Trophoblast cell (in vitro differentiated cells and primary cell): ENCODE results near the gene LIG1.

ENCODE experiments used
- DNase-seq, 2 donors: peaks; one replicate each; pipeline ENCODE4 v3.0.0-alpha.2; 2016
- H2AFZ ChIP-seq: 2 replicates; pipeline ENCODE4 v1.6.1; 2013; ENCODE audit warnings: low read length, moderate library complexity, mild to moderate bottlenecking; ENCODE audit not compliant: insufficient read depth, poor library complexity
- H2AK5ac ChIP-seq: 2 replicates; pipeline ENCODE4 v1.6.1; 2013; ENCODE audit warnings: mild to moderate bottlenecking, low read length
- H2BK120ac ChIP-seq: 2 replicates; pipeline ENCODE4 v1.6.1; 2013; ENCODE audit warnings: low read length, mild to moderate bottlenecking, moderate library complexity; ENCODE audit not compliant: insufficient read depth, poor library complexity
- H2BK12ac ChIP-seq: 2 replicates; pipeline ENCODE4 v1.6.1; 2013; ENCODE audit warnings: mild to moderate bottlenecking, low read length, moderate library complexity
- H2BK5ac ChIP-seq: 2 replicates; pipeline ENCODE4 v1.6.1; 2013; ENCODE audit warnings: low read length, low read depth, moderate library complexity, mild to moderate bottlenecking; ENCODE audit not compliant: poor library complexity
- H3K14ac ChIP-seq: 2 replicates; pipeline ENCODE4 v1.6.1; 2013; ENCODE audit warnings: mild to moderate bottlenecking, low read length
- H3K18ac ChIP-seq: 2 replicates; pipeline ENCODE4 v1.6.1; 2013; ENCODE audit warnings: mild to moderate bottlenecking, low read length
- H3K23ac ChIP-seq: 2 replicates; pipeline ENCODE4 v1.6.1; 2013; ENCODE audit warnings: low read length
- H3K27ac ChIP-seq: 2 replicates; pipeline ENCODE4 v1.5.1; 2013; ENCODE audit warnings: low read depth, mild to moderate bottlenecking, inconsistent platforms, low read length, moderate library complexity
- H3K27me3 ChIP-seq: 2 replicates; pipeline ENCODE4 v1.6.1; 2013; ENCODE audit warnings: inconsistent platforms, mild to moderate bottlenecking, low read length, moderate library complexity; ENCODE audit not compliant: insufficient read depth
- H3K36me3 ChIP-seq, 2 experiments: 1 replicate in 1 of 2; 2 replicates in 1 of 2; pipeline ENCODE4 v1.6.1; 2013; ENCODE audit warnings: low read length in 2 of 2, mild to moderate bottlenecking in 2 of 2, moderate library complexity in 1 of 2; ENCODE audit not compliant: insufficient read depth in 2 of 2, control insufficient read depth in 1 of 2
- H3K4ac ChIP-seq: 2 replicates; pipeline ENCODE4 v1.6.1; 2013; ENCODE audit warnings: low read depth, mild to moderate bottlenecking, low read length, moderate library complexity
- H3K4me1 ChIP-seq, 2 experiments: 1 replicate in 1 of 2; 2 replicates in 1 of 2; pipeline ENCODE4 v1.6.1; 2013; ENCODE audit warnings: low read length in 2 of 2, mild to moderate bottlenecking in 2 of 2, moderate library complexity in 1 of 2; ENCODE audit not compliant: insufficient read depth in 2 of 2, control insufficient read depth in 1 of 2
- H3K4me2 ChIP-seq: 2 replicates; pipeline ENCODE4 v1.6.1; 2013; ENCODE audit warnings: inconsistent platforms, mild to moderate bottlenecking, low read length, moderate library complexity
- H3K4me3 ChIP-seq: 2 replicates; pipeline ENCODE4 v1.5.1; 2013; ENCODE audit warnings: mild to moderate bottlenecking, low read depth, low read length, inconsistent platforms
- H3K79me1 ChIP-seq: one replicate; pipeline ENCODE4 v1.6.1; 2013; ENCODE audit warnings: low read length
- H3K79me2 ChIP-seq: 2 replicates; pipeline ENCODE4 v1.6.1; 2013; ENCODE audit warnings: low read length, mild to moderate bottlenecking; ENCODE audit not compliant: control insufficient read depth, insufficient read depth, poor library complexity
- H3K9ac ChIP-seq: 2 replicates; pipeline ENCODE4 v1.6.1; 2013; ENCODE audit warnings: mild to moderate bottlenecking, low read length
- H3K9me3 ChIP-seq: 2 replicates; pipeline ENCODE4 v1.6.1; 2013; ENCODE audit warnings: low read depth, mild to moderate bottlenecking, control low read depth, inconsistent platforms, low read length; ENCODE audit not compliant: insufficient read depth
- H4K12ac ChIP-seq: 2 replicates; pipeline ENCODE4 v1.6.1; 2013; ENCODE audit warnings: low read depth, mild to moderate bottlenecking, low read length, moderate library complexity
- H4K8ac ChIP-seq: 2 replicates; pipeline ENCODE4 v1.6.1; 2013; ENCODE audit warnings: low read depth, mild to moderate bottlenecking, low read length, moderate library complexity
- H4K91ac ChIP-seq: one replicate; pipeline ENCODE4 v1.6.1; 2013; ENCODE audit warnings: low read depth, mild to moderate bottlenecking, low read length, moderate library complexity
- WGBS: extraction: QIAGEN DNeasy Blood & Tissue Kit; methylation state at CpG from one replicate; pipeline ENCODE4 v1.1.7; 2013; ENCODE audit warnings: missing lambda C conversion rate; ENCODE audit not compliant: insufficient read length, insufficient coverage; ENCODE audit errors: extremely low coverage; 5-methylcytosine and 5-hydroxymethylcytosine counted together

Gene LIG1

DNA sequence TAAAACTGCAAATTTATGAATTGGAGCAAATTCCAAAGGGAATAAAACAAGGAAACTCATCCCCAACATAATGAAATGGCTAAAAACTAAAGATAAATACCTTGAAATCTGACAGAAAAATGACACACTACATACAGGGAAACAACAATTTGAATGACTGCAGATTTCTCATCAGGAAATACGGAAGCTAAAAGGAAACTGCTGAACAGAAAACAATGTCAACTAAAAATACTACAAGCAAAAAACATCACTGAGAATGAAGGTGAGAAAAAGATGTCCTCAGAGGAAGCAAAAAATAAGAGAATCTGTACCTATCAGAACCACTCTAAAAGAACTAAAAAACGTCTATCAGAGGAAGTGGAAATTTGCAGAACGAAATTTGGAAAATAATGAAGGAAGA lies 39.9 kb upstream of the LIG1 start:
- no peaks in the 10 kb centered on the region for H3K79me1 ChIP-seq
- H3K36me3 ChIP-seq: peaks cover 2 to 3% of the 10 kb centered on the region in 2 experiments
- H3K4ac ChIP-seq: no peak overlapping the region
- no peak overlapping the region for H2AK5ac ChIP-seq
- no peaks in the 10 kb centered on the region for H3K79me2 ChIP-seq
- DNase-seq: no peak
- no peak overlapping the region for H3K27ac ChIP-seq
- no peaks in the 10 kb centered on the region for H3K27me3 ChIP-seq
- H4K12ac ChIP-seq: no peak overlapping the region
- no peaks in the 10 kb centered on the region for H3K4me1 ChIP-seq
- H3K9me3 ChIP-seq: no peaks in the 10 kb centered on the region
- no CpG with 5 or more reads among the region's 3 CpGs for WGBS
- no peak overlapping the region for H2AFZ ChIP-seq
- H4K91ac ChIP-seq: no peak overlapping the region
- H2BK12ac ChIP-seq: no peak overlapping the region
- no peak overlapping the region for H3K4me2 ChIP-seq
- no peak overlapping the region for H4K8ac ChIP-seq
- H3K18ac ChIP-seq: no peak overlapping the region
- H3K9ac ChIP-seq: no peak overlapping the region
- no peak overlapping the region for H2BK120ac ChIP-seq
- H2BK5ac ChIP-seq: no peak overlapping the region
- no peak overlapping the region for H3K14ac ChIP-seq
- H3K4me3 ChIP-seq: no peak overlapping the region
- no peak overlapping the region for H3K23ac ChIP-seq

DNA sequence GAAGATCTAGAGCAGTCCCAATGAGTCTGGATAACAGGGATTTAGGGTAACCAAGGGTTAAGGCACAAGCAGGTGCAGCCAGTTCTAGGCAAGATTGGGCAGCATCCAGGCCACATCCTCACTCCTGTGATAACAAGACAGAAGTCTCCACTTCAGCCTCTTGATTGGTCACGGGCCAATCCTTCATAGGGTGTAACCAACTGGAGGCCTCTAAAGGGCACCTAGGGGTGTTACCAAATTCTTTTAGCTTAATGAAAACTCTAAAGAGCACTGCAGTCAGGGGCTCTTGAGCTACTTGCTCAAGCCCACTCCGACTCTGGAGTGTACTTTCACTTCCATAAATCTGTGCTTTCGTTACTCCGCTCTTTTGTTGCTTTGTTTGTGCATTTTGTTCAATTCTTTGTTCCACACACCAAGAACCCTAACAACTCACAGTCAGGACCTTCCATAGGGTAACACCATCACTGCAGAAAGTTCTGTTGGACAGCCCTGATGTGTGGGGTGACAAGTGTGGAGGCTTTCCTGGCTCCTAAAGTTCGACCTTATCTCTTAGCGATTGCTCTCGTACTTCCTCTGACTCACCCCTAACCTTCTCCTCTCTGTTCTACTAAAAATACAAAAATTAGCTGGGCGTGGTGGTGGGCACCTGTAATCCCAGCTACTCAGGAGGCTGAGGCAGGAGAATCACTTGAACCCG lies 36.4 kb upstream of the LIG1 start:
- whole genome bisulfite sequencing: no CpG with 5 or more reads among the region's 9 CpGs
- H3K9me3 ChIP-seq: no peaks in the 10 kb centered on the region
- H4K8ac ChIP-seq: no peak overlapping the region
- no peak overlapping the region for H3K9ac ChIP-seq
- H3K23ac ChIP-seq: no peak overlapping the region
- peaks cover 4% of the 10 kb centered on the region for H3K79me2 ChIP-seq
- no peak overlapping the region for H3K14ac ChIP-seq
- no peak overlapping the region for H3K4me2 ChIP-seq
- no peak overlapping the region for H3K27ac ChIP-seq
- H4K12ac ChIP-seq: no peak overlapping the region
- no peak for DNase-seq
- peaks cover 0 to under 1% of the 10 kb centered on the region in 2 experiments for H3K36me3 ChIP-seq
- H2AK5ac ChIP-seq: no peak overlapping the region
- H3K27me3 ChIP-seq: no peaks in the 10 kb centered on the region
- H2BK120ac ChIP-seq: no peak overlapping the region
- H2AFZ ChIP-seq: no peak overlapping the region
- peaks cover 4 to 6% of the 10 kb centered on the region in 2 experiments for H3K4me1 ChIP-seq
- no peak overlapping the region for H3K4me3 ChIP-seq
- H4K91ac ChIP-seq: no peak overlapping the region
- no peak overlapping the region for H3K18ac ChIP-seq
- peaks cover 2% of the 10 kb centered on the region for H3K79me1 ChIP-seq
- no peak overlapping the region for H3K4ac ChIP-seq
- H2BK12ac ChIP-seq: no peak overlapping the region
- no peak overlapping the region for H2BK5ac ChIP-seq

DNA sequence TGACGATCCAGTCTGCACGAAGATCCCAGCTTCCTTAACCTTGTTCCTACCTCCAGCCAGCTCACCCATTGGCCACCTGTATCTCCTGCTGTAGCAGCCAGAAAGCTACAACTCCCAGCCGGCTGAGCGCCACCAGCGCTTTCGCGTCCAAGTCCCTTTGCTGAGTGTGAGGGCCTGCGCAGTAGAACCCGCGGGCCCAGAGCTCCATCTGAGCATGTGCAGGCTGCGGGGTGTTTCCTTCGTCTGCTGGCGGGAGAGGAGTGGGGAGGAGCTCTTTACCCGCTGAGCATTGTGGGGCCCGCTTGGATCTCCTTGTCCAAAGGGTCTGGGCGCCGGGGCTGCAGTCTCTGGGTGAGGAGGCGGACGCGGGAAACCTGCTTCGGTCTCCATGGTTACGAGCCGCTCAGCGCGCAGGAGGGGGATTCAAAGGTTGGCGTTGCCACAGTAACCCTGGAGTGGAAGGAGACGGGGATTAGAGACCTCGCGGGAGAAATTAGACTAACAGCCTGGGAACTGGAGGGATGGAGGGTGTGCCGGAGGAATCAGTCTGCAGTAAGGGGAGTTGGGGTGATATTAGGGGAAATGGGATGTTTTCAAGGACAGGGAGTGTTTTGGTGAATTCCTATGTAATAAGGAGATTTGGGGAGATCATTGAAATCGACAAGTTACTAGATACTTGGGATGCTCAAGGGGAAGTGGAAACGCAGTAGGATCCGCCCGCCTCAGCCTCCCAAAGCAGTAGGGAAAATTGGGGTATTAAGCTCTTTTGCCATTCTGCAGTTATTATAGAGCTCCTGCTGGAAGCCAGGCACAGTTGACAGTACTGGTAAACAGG lies 33.9 kb upstream of the LIG1 start:
- H3K23ac ChIP-seq: no peak overlapping the region
- H3K18ac ChIP-seq: peak overlapping the region; percentile 63
- H3K4me3 ChIP-seq: peak overlapping the region; percentile 79
- no peaks in the 10 kb centered on the region for H3K36me3 ChIP-seq
- H3K4ac ChIP-seq: no peak overlapping the region
- H2BK5ac ChIP-seq: no peak overlapping the region
- no peak overlapping the region for H2BK12ac ChIP-seq
- H3K4me2 ChIP-seq: peak overlapping the region; percentile 99
- peaks cover 4 to 6% of the 10 kb centered on the region in 2 experiments for H3K4me1 ChIP-seq
- H3K14ac ChIP-seq: peak overlapping the region; percentile 64
- H2BK120ac ChIP-seq: no peak overlapping the region
- H3K27ac ChIP-seq: peak overlapping the region; percentile 1
- peak; percentile 98 for DNase-seq
- no peaks in the 10 kb centered on the region for H3K27me3 ChIP-seq
- peak overlapping the region; percentile 58 for H4K12ac ChIP-seq
- H3K9me3 ChIP-seq: no peaks in the 10 kb centered on the region
- H3K79me1 ChIP-seq: peaks cover 2% of the 10 kb centered on the region
- H2AFZ ChIP-seq: peak overlapping the region; percentile 88
- H2AK5ac ChIP-seq: no peak overlapping the region
- peak overlapping the region; percentile 84 for H3K9ac ChIP-seq
- peak overlapping the region; percentile 27 for H4K91ac ChIP-seq
- no CpG with 5 or more reads among the region's 34 CpGs for WGBS
- H3K79me2 ChIP-seq: peaks cover 4% of the 10 kb centered on the region
- peak overlapping the region; percentile 90 for H4K8ac ChIP-seq

DNA sequence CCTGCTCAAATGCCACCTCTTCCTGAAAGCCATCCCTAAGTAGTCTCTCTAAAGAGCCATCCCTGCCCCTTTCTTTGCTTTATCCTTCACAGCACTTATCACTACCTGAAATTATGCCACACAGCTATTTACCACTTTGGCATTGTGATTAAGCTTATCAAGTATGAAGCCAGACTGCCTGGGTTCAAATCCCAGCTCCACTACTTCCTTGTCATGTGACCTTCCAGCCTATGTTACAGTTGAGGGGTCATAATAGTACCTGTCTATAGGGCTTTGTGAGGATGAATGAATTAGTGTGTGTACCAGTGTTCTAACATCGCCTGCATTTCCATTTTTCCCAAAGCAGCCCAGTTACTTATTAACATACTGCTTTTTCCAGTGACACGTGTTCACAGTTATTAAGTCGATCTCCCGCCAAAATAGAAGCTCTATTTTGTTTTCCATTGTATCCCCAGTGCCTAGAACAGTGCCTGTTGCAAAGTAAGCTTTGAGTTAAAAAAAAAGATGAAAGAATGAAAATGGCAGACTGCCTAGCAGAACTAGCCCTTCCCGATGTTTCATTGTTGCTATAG lies 33.2 kb upstream of the LIG1 start:
- no peaks in the 10 kb centered on the region for H3K36me3 ChIP-seq
- peak overlapping the region; percentile 1 for H3K27ac ChIP-seq
- no peak overlapping the region for H4K12ac ChIP-seq
- H3K23ac ChIP-seq: no peak overlapping the region
- WGBS: no CpG with 5 or more reads among the region's 5 CpGs
- H3K4me1 ChIP-seq: peaks cover 4 to 6% of the 10 kb centered on the region in 2 experiments
- H3K27me3 ChIP-seq: no peaks in the 10 kb centered on the region
- H3K79me1 ChIP-seq: peaks cover 2% of the 10 kb centered on the region
- H4K8ac ChIP-seq: peak overlapping the region; percentile 61
- DNase-seq: no peak
- peak overlapping the region; percentile 99 for H3K4me2 ChIP-seq
- H2AK5ac ChIP-seq: no peak overlapping the region
- no peak overlapping the region for H2AFZ ChIP-seq
- H2BK12ac ChIP-seq: no peak overlapping the region
- no peak overlapping the region for H3K9ac ChIP-seq
- H2BK5ac ChIP-seq: no peak overlapping the region
- H3K4me3 ChIP-seq: no peak overlapping the region
- no peak overlapping the region for H3K14ac ChIP-seq
- no peak overlapping the region for H4K91ac ChIP-seq
- H3K9me3 ChIP-seq: no peaks in the 10 kb centered on the region
- H3K79me2 ChIP-seq: peaks cover 4% of the 10 kb centered on the region
- no peak overlapping the region for H3K18ac ChIP-seq
- H3K4ac ChIP-seq: no peak overlapping the region
- H2BK120ac ChIP-seq: no peak overlapping the region
